ENCODE measurements around the gene IFIT1B.
A peak's percentile ranks its signal among the peaks of the same experiment; 100 is the strongest.

The IFIT1B gene

DNA sequence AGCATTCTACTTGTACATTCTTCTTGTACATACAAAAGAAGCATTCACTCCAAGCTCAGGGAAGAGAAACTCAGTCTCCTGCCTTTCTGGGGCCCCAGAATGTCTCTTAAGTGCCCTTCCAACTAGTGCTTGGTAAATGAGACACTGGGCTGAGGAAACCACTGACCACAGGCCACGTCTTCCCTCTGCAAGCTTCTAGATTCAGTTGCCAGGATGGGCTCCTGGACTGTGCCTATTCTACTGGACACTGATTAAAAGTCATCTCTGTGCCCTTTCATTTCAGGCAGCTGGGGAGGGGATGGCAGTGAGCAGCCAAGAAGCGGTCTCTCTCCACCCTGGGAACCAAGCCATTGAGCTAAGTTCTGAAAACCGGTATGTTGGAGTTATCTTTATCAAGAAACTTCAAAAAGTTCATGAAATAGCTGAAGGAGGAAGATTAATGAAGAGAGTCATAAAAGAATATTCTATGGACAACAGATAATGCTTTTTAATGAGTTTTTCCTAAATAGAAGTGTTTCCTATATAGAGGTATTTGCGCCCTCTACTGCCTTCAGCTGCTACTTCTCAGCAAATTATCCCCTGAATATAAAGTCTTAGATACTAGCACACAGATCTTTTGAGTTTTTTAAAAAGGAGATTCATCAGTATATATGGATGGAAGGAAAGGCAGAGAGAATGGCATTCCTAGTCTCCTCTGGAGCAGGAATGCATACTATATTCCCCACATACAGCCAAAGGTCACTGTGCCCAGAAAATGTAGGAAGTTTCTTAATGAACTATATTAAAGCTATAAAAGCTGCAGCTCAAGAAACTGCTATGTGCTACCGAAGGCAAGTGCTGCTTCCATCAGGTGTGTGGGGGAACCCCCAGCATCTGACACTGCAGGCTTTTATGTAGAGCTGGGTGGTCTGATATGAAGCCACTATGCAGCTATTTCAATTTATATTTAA, 8.4 kb upstream of the IFIT1B start:
- no peaks in the 10 kb centered on the region for H3K27me3 ChIP-seq (ENCODE audit: control insufficient read depth, low read length)
- TF ChIP-seq, protein P1, sequence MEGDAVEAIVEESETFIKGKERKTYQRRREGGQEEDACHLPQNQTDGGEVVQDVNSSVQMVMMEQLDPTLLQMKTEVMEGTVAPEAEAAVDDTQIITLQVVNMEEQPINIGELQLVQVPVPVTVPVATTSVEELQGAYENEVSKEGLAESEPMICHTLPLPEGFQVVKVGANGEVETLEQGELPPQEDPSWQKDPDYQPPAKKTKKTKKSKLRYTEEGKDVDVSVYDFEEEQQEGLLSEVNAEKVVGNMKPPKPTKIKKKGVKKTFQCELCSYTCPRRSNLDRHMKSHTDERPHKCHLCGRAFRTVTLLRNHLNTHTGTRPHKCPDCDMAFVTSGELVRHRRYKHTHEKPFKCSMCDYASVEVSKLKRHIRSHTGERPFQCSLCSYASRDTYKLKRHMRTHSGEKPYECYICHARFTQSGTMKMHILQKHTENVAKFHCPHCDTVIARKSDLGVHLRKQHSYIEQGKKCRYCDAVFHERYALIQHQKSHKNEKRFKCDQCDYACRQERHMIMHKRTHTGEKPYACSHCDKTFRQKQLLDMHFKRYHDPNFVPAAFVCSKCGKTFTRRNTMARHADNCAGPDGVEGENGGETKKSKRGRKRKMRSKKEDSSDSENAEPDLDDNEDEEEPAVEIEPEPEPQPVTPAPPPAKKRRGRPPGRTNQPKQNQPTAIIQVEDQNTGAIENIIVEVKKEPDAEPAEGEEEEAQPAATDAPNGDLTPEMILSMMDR (IDR thresholded peaks at IDR 0.05; ENCODE audit: low read depth, low read length, poor library complexity, severe bottlenecking), result peak; percentile 66
- no peak for TF ChIP-seq EZH2phosphoT487 (IDR thresholded peaks at IDR 0.05; ENCODE audit: borderline replicate concordance, low read length)
- H3K4me2 ChIP-seq (ENCODE audit: low read length), result no peak overlapping the region
- no peaks in the 10 kb centered on the region for H3F3A ChIP-seq (ENCODE audit: control insufficient read depth, insufficient read depth)
- no peaks in the 10 kb centered on the region for H3K9me2 ChIP-seq (replicated peaks; ENCODE audit: control insufficient read depth, low read length)
- no peaks in the 10 kb centered on the region for H3K9me3 ChIP-seq (ENCODE audit: control insufficient read depth, insufficient read depth, low read length)
- H3K27ac ChIP-seq (ENCODE audit: low read depth, low read length), result no peak overlapping the region
- H3K36me3 ChIP-seq (ENCODE audit: control insufficient read depth, low read length), result no peaks in the 10 kb centered on the region
- H3K4me3 ChIP-seq (ENCODE audit: low read length), result no peak overlapping the region
- H3K79me2 ChIP-seq (ENCODE audit: control insufficient read depth, low read length), result no peaks in the 10 kb centered on the region
- no peaks in the 10 kb centered on the region for H3K4me1 ChIP-seq (ENCODE audit: control insufficient read depth, low read length)
- no peaks in the 10 kb centered on the region for H4K20me1 ChIP-seq (ENCODE audit: control insufficient read depth, insufficient read depth, low read depth, low read length)

DNA sequence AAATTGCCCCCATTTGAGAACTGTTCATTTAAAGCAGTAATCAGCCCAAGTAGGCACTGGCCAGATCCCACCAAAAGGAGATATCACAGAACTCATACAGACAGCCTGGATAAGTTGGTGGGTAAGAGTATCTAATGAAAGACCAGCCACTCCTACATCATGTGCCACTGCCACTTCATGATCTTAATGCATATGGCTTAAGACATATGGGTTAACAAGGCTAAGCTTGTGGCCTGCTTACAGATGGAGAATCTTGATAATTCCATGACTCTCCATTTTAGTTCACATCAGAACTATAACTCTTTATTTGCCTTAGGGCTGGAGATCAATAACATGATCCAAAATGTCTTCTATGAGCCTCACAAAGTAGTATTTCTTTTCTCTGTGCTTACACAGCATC, 6.8 kb upstream of the IFIT1B start:
- H3K27ac ChIP-seq (ENCODE audit: low read depth, low read length), result no peak overlapping the region
- H3K36me3 ChIP-seq (ENCODE audit: control insufficient read depth, low read length), result no peaks in the 10 kb centered on the region
- no peaks in the 10 kb centered on the region for H3K27me3 ChIP-seq (ENCODE audit: control insufficient read depth, low read length)
- H3K9me3 ChIP-seq (ENCODE audit: control insufficient read depth, insufficient read depth, low read length), result no peaks in the 10 kb centered on the region
- TF ChIP-seq, protein P1 (IDR thresholded peaks at IDR 0.05; ENCODE audit: low read depth, low read length, poor library complexity, severe bottlenecking), result no peak
- no peak for TF ChIP-seq EZH2phosphoT487 (IDR thresholded peaks at IDR 0.05; ENCODE audit: borderline replicate concordance, low read length)
- H3K9me2 ChIP-seq (replicated peaks; ENCODE audit: control insufficient read depth, low read length), result no peaks in the 10 kb centered on the region
- no peaks in the 10 kb centered on the region for H3F3A ChIP-seq (ENCODE audit: control insufficient read depth, insufficient read depth)
- no peak overlapping the region for H3K4me2 ChIP-seq (ENCODE audit: low read length)
- H3K4me3 ChIP-seq (ENCODE audit: low read length), result no peak overlapping the region
- H3K4me1 ChIP-seq (ENCODE audit: control insufficient read depth, low read length), result no peaks in the 10 kb centered on the region
- no peaks in the 10 kb centered on the region for H4K20me1 ChIP-seq (ENCODE audit: control insufficient read depth, insufficient read depth, low read depth, low read length)
- no peaks in the 10 kb centered on the region for H3K79me2 ChIP-seq (ENCODE audit: control insufficient read depth, low read length)

DNA sequence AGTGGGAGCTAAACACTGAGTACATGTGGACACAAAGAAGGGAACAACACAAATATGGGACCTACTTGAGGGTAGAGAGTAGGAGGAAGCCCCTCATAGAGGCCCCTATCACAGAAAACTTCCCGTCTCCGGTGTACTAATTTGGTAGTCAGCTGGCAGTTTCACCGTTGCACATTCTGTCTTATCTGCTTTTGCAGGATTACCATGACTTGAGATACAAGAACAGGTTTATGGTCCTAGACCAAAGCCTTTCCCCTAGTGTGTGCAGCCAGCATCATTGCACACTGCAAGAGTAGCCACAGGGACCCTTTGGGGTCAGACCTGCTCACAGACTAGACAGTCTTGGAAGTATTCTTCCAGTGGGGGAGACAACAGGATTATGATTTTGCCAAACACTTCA, 5.9 kb upstream of the IFIT1B start:
- no peaks in the 10 kb centered on the region for H3K9me3 ChIP-seq (ENCODE audit: control insufficient read depth, insufficient read depth, low read length)
- no peaks in the 10 kb centered on the region for H3K9me2 ChIP-seq (replicated peaks; ENCODE audit: control insufficient read depth, low read length)
- H3K27ac ChIP-seq (ENCODE audit: low read depth, low read length), result no peak overlapping the region
- H4K20me1 ChIP-seq (ENCODE audit: control insufficient read depth, insufficient read depth, low read depth, low read length), result no peaks in the 10 kb centered on the region
- no peak overlapping the region for H3K4me2 ChIP-seq (ENCODE audit: low read length)
- H3K4me1 ChIP-seq (ENCODE audit: control insufficient read depth, low read length), result no peaks in the 10 kb centered on the region
- no peaks in the 10 kb centered on the region for H3K79me2 ChIP-seq (ENCODE audit: control insufficient read depth, low read length)
- H3K36me3 ChIP-seq (ENCODE audit: control insufficient read depth, low read length), result no peaks in the 10 kb centered on the region
- H3F3A ChIP-seq (ENCODE audit: control insufficient read depth, insufficient read depth), result no peaks in the 10 kb centered on the region
- H3K4me3 ChIP-seq (ENCODE audit: low read length), result no peak overlapping the region
- TF ChIP-seq, protein P1 (IDR thresholded peaks at IDR 0.05; ENCODE audit: low read depth, low read length, poor library complexity, severe bottlenecking), result no peak
- TF ChIP-seq EZH2phosphoT487 (IDR thresholded peaks at IDR 0.05; ENCODE audit: borderline replicate concordance, low read length), result no peak
- no peaks in the 10 kb centered on the region for H3K27me3 ChIP-seq (ENCODE audit: control insufficient read depth, low read length)

All from DOHH2 (cell line).